K562 (cell line): Measurements from ENCODE around the gene HLA-DOA. TPM values are rescaled to one million over a fixed set of nuclear protein-coding genes. Genes with fewer than 3 reads are reported as not detected.

ENCODE experiments used
- AFF4 ChIP-seq: sonication (generic); formaldehyde crosslinking; IDR thresholded peaks from 2 replicates; pipeline ENCODE4 v1.8.0; 2023; ENCODE audit warnings: mild to moderate bottlenecking, missing genetic modification reagents
- DACH1 ChIP-seq: fragments of 450-650 bp; IDR thresholded peaks from 2 replicates; pipeline ENCODE4 v1.6.1; 2018; ENCODE audit not compliant: partially characterized antibody
- GABPB2 ChIP-seq: fragments of 250-450 bp; sonication (Bioruptor Pico); conservative IDR thresholded peaks from 2 replicates; pipeline ENCODE4 v1.5.1; 2021; ENCODE audit warnings: mild to moderate bottlenecking
- KDM1A ChIP-seq, 2 experiments: fragments of 450-650 bp; IDR thresholded peaks; 2 replicates each; pipeline ENCODE4 v1.6.1; 2016; ENCODE audit warnings: mild to moderate bottlenecking in 2 of 2
- LCOR ChIP-seq: sonication (generic); formaldehyde crosslinking; IDR thresholded peaks from 2 replicates; pipeline ENCODE4 v1.8.0; 2022; ENCODE audit warnings: mild to moderate bottlenecking, missing genetic modification reagents
- MBD2 ChIP-seq: sonication (generic); IDR thresholded peaks from 2 replicates; pipeline ENCODE4 v1.6.1; 2016; ENCODE audit warnings: low read depth, borderline replicate concordance
- NFE2L1 ChIP-seq: fragments of 450-650 bp; IDR thresholded peaks from 2 replicates; pipeline ENCODE4 v1.6.1; 2016; ENCODE audit warnings: missing genetic modification characterization, low read depth, mild to moderate bottlenecking, missing compliant biosample characterization, moderate library complexity, borderline replicate concordance
- NFYB ChIP-seq: IDR thresholded peaks from 2 replicates; pipeline ENCODE4 v1.6.1; 2011; ENCODE audit warnings: mild to moderate bottlenecking, moderate library complexity; ENCODE audit not compliant: insufficient read length; ENCODE audit errors: extremely low read depth
- NR0B1 ChIP-seq: fragments of 450-650 bp; IDR thresholded peaks from one replicate; pipeline ENCODE4 v1.6.1; 2018; ENCODE audit warnings: mild to moderate bottlenecking, moderate library complexity; ENCODE audit not compliant: partially characterized antibody
- PCBP1 ChIP-seq: fragments of 200-400 bp; formaldehyde crosslinking; IDR thresholded peaks from 2 replicates; pipeline ENCODE4 v1.6.1; 2018; ENCODE audit warnings: mild to moderate bottlenecking, low read depth, low read length; ENCODE audit not compliant: poor library complexity, severe bottlenecking
- TAF15 ChIP-seq: fragments of 200-400 bp; formaldehyde crosslinking; IDR thresholded peaks from 2 replicates; pipeline ENCODE4 v1.6.1; 2017; ENCODE audit warnings: mild to moderate bottlenecking, low read depth, low read length, moderate library complexity
- TEAD4 ChIP-seq, 2 experiments: sonication (generic) in 1 of 2; formaldehyde crosslinking in 1 of 2; IDR thresholded peaks; 2 replicates each; pipeline versions ENCODE4 v1.6.1 to v1.8.0; 2012 to 2022; ENCODE audit warnings: borderline replicate concordance in 1 of 2, inconsistent platforms in 1 of 2, low read length in 1 of 2, mild to moderate bottlenecking in 1 of 2, missing genetic modification reagents in 1 of 2
- ZNF146 ChIP-seq: IDR thresholded peaks from one replicate; pipeline ENCODE4 v1.6.1; 2018; ENCODE audit warnings: missing compliant biosample characterization; ENCODE audit not compliant: unreplicated experiment
- ZNF263 ChIP-seq: sonication (generic); formaldehyde crosslinking; IDR thresholded peaks from 2 replicates; pipeline ENCODE4 v1.8.0; 2022; ENCODE audit warnings: mild to moderate bottlenecking, missing genetic modification reagents, borderline replicate concordance
- ZNF280A ChIP-seq: fragments of 450-650 bp; IDR thresholded peaks from 2 replicates; pipeline ENCODE4 v1.6.1; 2018; ENCODE audit warnings: mild to moderate bottlenecking, low read depth; ENCODE audit not compliant: partially characterized antibody
- ZNF79 ChIP-seq: fragments of 250-450 bp; sonication (Bioruptor Pico); IDR thresholded peaks from 2 replicates; pipeline ENCODE4 v1.4.0; 2020; ENCODE audit warnings: low read depth, mild to moderate bottlenecking, moderate library complexity
- polyA plus RNA-seq, 8 experiments: library from polyadenylated mRNA; depleted of rRNA in 4 of 8; stranded (reverse) in 5 of 8; unstranded in 3 of 8; fragments of >200 nt; fragmentation: Nextera tagmentation in 2 of 8; fragmentation: Illumina TruSeq in 1 of 8; extraction: Ambion mirVana in 2 of 8; extraction: Trizol in 1 of 8; gene quantifications; 2 replicates each; pipeline versions ENCODE4 v1.2.1 to v1.2.3, GENCODE V29; 2011 to 2014; ENCODE audit warnings: inconsistent platforms in 1 of 8, missing spikeins in 1 of 8
- total RNA-seq, 7 experiments: library from RNA; depleted of rRNA in 6 of 7; stranded (reverse); fragments of >200 nt in 6 of 7; fragmentation: Illumina TruSeq in 2 of 7; extraction: Trizol in 2 of 7; gene quantifications; 2 replicates each; pipeline versions ENCODE4 v1.2.1 to v1.2.3, GENCODE V29; 2011 to 2021; ENCODE audit warnings: low replicate concordance in 1 of 7

The HLA-DOA gene
- total and polyA plus RNA-seq, 9 of the 15 experiments (the other 6 are each of a cell fraction or from before 2014, with no cell fraction given), result 0.07 TPM; not detected in 8

- TF ChIP-seq ZNF280A, result no peak
- TF ChIP-seq NFYB, result peak; percentile 52
- TF ChIP-seq ZNF79 (CRISPR knock-in tag), result 0 out of 2 replicates have a peak, but pooled peaks have one; percentile 23
- no peak for TF ChIP-seq PCBP1
- no peak; the same call in 1 of the 2 replicates for TF ChIP-seq TEAD4 (IDR thresholded peaks at IDR 0.05; ENCODE audit: low read length)
- peak; percentile 81; the same call in 1 of the 2 replicates for TF ChIP-seq TEAD4 (CRISPR knock-in tag; IDR thresholded peaks at IDR 0.05; ENCODE audit: borderline replicate concordance)
- no peak for TF ChIP-seq KDM1A (IDR thresholded peaks at IDR 0.05)
- peak; percentile 12; the same call in 1 of the 2 replicates for TF ChIP-seq LCOR (CRISPR knock-in tag)
- TF ChIP-seq TAF15, result no peak
- TF ChIP-seq DACH1, result no peak
- no peak for TF ChIP-seq ZNF146 (CRISPR knock-in tag)
- TF ChIP-seq AFF4, result peak; percentile 71; the same call in 1 of the 2 replicates
- no peak; the same call in 1 of the 2 replicates for TF ChIP-seq ZNF263 (CRISPR knock-in tag)
- no peak for TF ChIP-seq NR0B1
- peak; percentile 37; the same call in 1 of the 2 replicates for TF ChIP-seq MBD2
- TF ChIP-seq GABPB2 (CRISPR knock-in tag), result no peak
- no peak for TF ChIP-seq NFE2L1
- TF ChIP-seq, all 486 proteins: peak for 103
These were observed 40.3 kb downstream of the HLA-DOA start (continued) for GRCh38 chr6:32968867-32969684.
